ENCODE results near the gene SOS1.

- TF ChIP-seq POLR2AphosphoS5 (IDR thresholded peaks at IDR 0.05; ENCODE audit: low read depth, low read length) (no peak), POLR2A (IDR thresholded peaks at IDR 0.05; ENCODE audit: low read depth, low read length) (no peak), SPI1 (IDR thresholded peaks at IDR 0.05; ENCODE audit: low read depth, low read length) (no peak), TAF1 (IDR thresholded peaks at IDR 0.05; ENCODE audit: low read depth, low read length) (no peak), POU2F2 (IDR thresholded peaks at IDR 0.05; ENCODE audit: low read depth, low read length) (no peak), PAX5 (IDR thresholded peaks at IDR 0.05; ENCODE audit: insufficient read depth, low read length, severe bottlenecking) (no peak)
Observed at GRCh38 chr2:38981670-38982357, 139.0 kb downstream of the SOS1 start.
